GM23338 (cell line): ENCODE data around the gene BARX1. TPM values are rescaled to one million over a fixed set of nuclear protein-coding genes. Genes with fewer than 3 reads are reported as not detected.

ENCODE experiments used
- ATAC-seq: fragments of 200-7000 bp; cut with Tn5 transposase; 3 replicates; pipeline ENCODE4 v1.9.1; 2020
- DNase-seq: peaks from one replicate; pipeline ENCODE4 v3.0.0-alpha.2; 2015; ENCODE audit warnings: low spot score
- H2AFZ ChIP-seq: fragments of 200-600 bp; sonication (generic); 2 replicates; pipeline ENCODE4 v1.8.0; 2016; ENCODE audit warnings: antibody characterized with exemption, mild to moderate bottlenecking, moderate library complexity
- H3F3A ChIP-seq: fragments of 200-600 bp; sonication (generic); replicated peaks from 2 replicates; pipeline ENCODE4 v1.8.0; 2017; ENCODE audit warnings: antibody characterized with exemption, mixed run types, low read depth
- H3K27ac ChIP-seq: fragments of 200-600 bp; sonication (generic); 2 replicates; pipeline ENCODE4 v1.6.1; 2016; ENCODE audit warnings: low read depth
- H3K27me3 ChIP-seq: fragments of 200-600 bp; sonication (generic); 2 replicates; pipeline ENCODE4 v1.8.0; 2016; ENCODE audit warnings: mild to moderate bottlenecking, mixed run types, moderate library complexity; ENCODE audit not compliant: insufficient read depth
- H3K36me3 ChIP-seq: fragments of 200-600 bp; sonication (generic); 2 replicates; pipeline ENCODE4 v1.8.0; 2016; ENCODE audit warnings: mild to moderate bottlenecking; ENCODE audit not compliant: insufficient read depth
- H3K4me1 ChIP-seq: fragments of 200-600 bp; sonication (generic); 2 replicates; pipeline ENCODE4 v1.8.0; 2016; ENCODE audit warnings: mild to moderate bottlenecking, moderate library complexity; ENCODE audit not compliant: insufficient read depth
- H3K4me2 ChIP-seq: fragments of 200-600 bp; sonication (generic); 2 replicates; pipeline ENCODE4 v1.7.1; 2017; ENCODE audit warnings: mixed run types
- H3K4me3 ChIP-seq: fragments of 200-600 bp; sonication (generic); 2 replicates; pipeline ENCODE4 v1.6.1; 2016; ENCODE audit warnings: mixed run types
- H3K79me2 ChIP-seq: fragments of 200-600 bp; sonication (generic); replicated peaks from 2 replicates; pipeline ENCODE4 v1.8.0; 2017; ENCODE audit warnings: mild to moderate bottlenecking; ENCODE audit not compliant: insufficient read depth
- H3K9me2 ChIP-seq: fragments of 200-600 bp; sonication (generic); 2 replicates; pipeline ENCODE4 v1.8.0; 2017; ENCODE audit not compliant: insufficient read depth
- H4K20me1 ChIP-seq: fragments of 200-600 bp; sonication (generic); replicated peaks from 2 replicates; pipeline ENCODE4 v1.8.0; 2017; ENCODE audit warnings: mild to moderate bottlenecking; ENCODE audit not compliant: insufficient read depth
- H3K27ac Mint-ChIP-seq: 2 replicates; pipeline ENCODE4 v1.8.0; 2020; ENCODE audit warnings: inconsistent platforms, mild to moderate bottlenecking, moderate library complexity, mixed read lengths
- H3K27me3 Mint-ChIP-seq: 3 replicates; pipeline ENCODE4 v1.8.0; 2022; ENCODE audit warnings: low read depth, mild to moderate bottlenecking, moderate library complexity, mixed read lengths, inconsistent platforms; ENCODE audit not compliant: insufficient read depth, poor library complexity
- H3K36me3 Mint-ChIP-seq: 3 replicates; pipeline ENCODE4 v1.8.0; 2021; ENCODE audit warnings: low read depth, mild to moderate bottlenecking, inconsistent platforms, moderate library complexity, mixed read lengths
- H3K4me1 Mint-ChIP-seq: 3 replicates; pipeline ENCODE4 v1.8.0; 2020; ENCODE audit warnings: mild to moderate bottlenecking, inconsistent platforms, mixed read lengths
- H3K4me3 Mint-ChIP-seq: 3 replicates; pipeline ENCODE4 v1.8.0; 2021; ENCODE audit warnings: moderate library complexity, mild to moderate bottlenecking, inconsistent platforms, mixed read lengths
- H3K9me3 Mint-ChIP-seq: 3 replicates; pipeline ENCODE4 v1.8.0; 2020; ENCODE audit warnings: moderate library complexity, mild to moderate bottlenecking, inconsistent platforms, mixed read lengths
- CTCF ChIP-seq, 2 experiments: fragments of 200-600 bp in 1 of 2; sonication (generic) in 1 of 2; conservative IDR thresholded peaks; 2 replicates each; pipeline versions ENCODE4 v1.5.1 to v1.6.1; 2016 to 2017; ENCODE audit warnings: antibody characterized with exemption in 2 of 2, low read depth in 2 of 2, mild to moderate bottlenecking in 2 of 2, moderate library complexity in 1 of 2
- EZH2 ChIP-seq: fragments of 200-600 bp; sonication (generic); IDR thresholded peaks from one replicate; pipeline ENCODE4 v1.8.0; 2017; ENCODE audit warnings: antibody characterized with exemption, mild to moderate bottlenecking, low read depth; ENCODE audit not compliant: unreplicated experiment
- EZH2phosphoT487 ChIP-seq: fragments of 200-600 bp; sonication (generic); IDR thresholded peaks from one replicate; pipeline ENCODE4 v1.8.1; 2018; ENCODE audit warnings: antibody characterized with exemption; ENCODE audit not compliant: unreplicated experiment
- ZNF331 ChIP-seq: fragments of 250-450 bp; sonication (Bioruptor Pico); IDR thresholded peaks from 2 replicates; pipeline ENCODE4 v1.5.0; 2020; ENCODE audit warnings: low read depth, mild to moderate bottlenecking, moderate library complexity
- polyA plus RNA-seq: library from polyadenylated mRNA; unstranded; fragments of >200 nt; fragmentation: Nextera tagmentation; extraction: Ambion mirVana; gene quantifications from 2 replicates; pipeline ENCODE4 v1.2.1, GENCODE V29; 2016
- total RNA-seq: library from RNA; depleted of rRNA; stranded (reverse); fragments of >200 nt; shearing (Covaris generic); gene quantifications from 2 replicates; pipeline ENCODE4 v1.2.3, GENCODE V29; 2014

BARX1 gene
- total and polyA plus RNA-seq, 2 experiments from 2014 or later = 0.87 to 1.6 TPM

GRCh38 chr9:93955981-93956784 lies 1.0 kb upstream of the BARX1 start:
- Mint-ChIP-seq H3K27ac (no peak overlapping the region), H3K4me3 (peak overlapping the region; percentile 85), H3K4me1 (peaks cover 47% of the 10 kb centered on the region), H3K36me3 (peaks cover 12% of the 10 kb centered on the region; the same call in 2 of the 3 replicates), H3K27me3 (peaks cover 93% of the 10 kb centered on the region), H3K9me3 (peaks cover 20% of the 10 kb centered on the region)
- Histone ChIP-seq H3K4me1 (peaks cover 56% of the 10 kb centered on the region), H4K20me1 (peaks cover 16% of the 10 kb centered on the region; the same call in 1 of the 2 replicates), H3K9me2 (no peaks in the 10 kb centered on the region), H3F3A (peaks cover 12% of the 10 kb centered on the region), H3K4me2 (peak overlapping the region; percentile 94), H2AFZ (peak overlapping the region; percentile 98; the same call in 1 of the 2 replicates), H3K4me3 (peak overlapping the region; percentile 77), H3K27me3 (peaks cover 97% of the 10 kb centered on the region), H3K79me2 (no peaks in the 10 kb centered on the region), H3K27ac (no peak overlapping the region), H3K36me3 (no peaks in the 10 kb centered on the region)
- DNase-seq (no peak), ATAC-seq (no peak)
- TF ChIP-seq EZH2 (peak; percentile 71), ZNF331 (CRISPR knock-in tag) (no peak)

- no peak; the same call in 1 of the 3 replicates for ATAC-seq
- peak overlapping the region; percentile 74 for H2AFZ ChIP-seq
- H3K4me1 Mint-ChIP-seq = peaks cover 49% of the 10 kb centered on the region
- H3K79me2 ChIP-seq = no peaks in the 10 kb centered on the region
- peaks cover 96% of the 10 kb centered on the region for H3K27me3 ChIP-seq
- DNase-seq = peak; percentile 55
- H3K9me2 ChIP-seq = no peaks in the 10 kb centered on the region
- peaks cover 19% of the 10 kb centered on the region for H3F3A ChIP-seq
- peak overlapping the region; percentile 87 for H3K4me2 ChIP-seq
- H3K36me3 ChIP-seq = no peaks in the 10 kb centered on the region
- TF ChIP-seq EZH2phosphoT487 (peak; percentile 94), ZNF331 (CRISPR knock-in tag) (no peak), CTCF (conservative IDR thresholded peaks at IDR 0.05; ENCODE audit: low read depth in 2 of 2) (no peak), EZH2 (peak; percentile 93)
- no peak overlapping the region for H3K27ac Mint-ChIP-seq
- H3K4me3 Mint-ChIP-seq = 0 out of 3 replicates have a peak overlapping the region, but pooled peaks have one; percentile 21
- no peak overlapping the region for H3K27ac ChIP-seq
- H3K4me1 ChIP-seq = peaks cover 58% of the 10 kb centered on the region
- peaks cover 20% of the 10 kb centered on the region for H3K9me3 Mint-ChIP-seq
- peak overlapping the region; percentile 59 for H3K4me3 ChIP-seq
- peaks cover 93% of the 10 kb centered on the region for H3K27me3 Mint-ChIP-seq
- peaks cover 12% of the 10 kb centered on the region; the same call in 2 of the 3 replicates for H3K36me3 Mint-ChIP-seq
- H4K20me1 ChIP-seq = peaks cover 13% of the 10 kb centered on the region; the same call in 1 of the 2 replicates
Observed at GRCh38 chr9:93954434-93955061, 607 bp downstream of the BARX1 start.
